GM23338 (cell line): ENCODE data around the gene VPS26C. TPM values are rescaled to one million over a fixed set of nuclear protein-coding genes. Genes with fewer than 3 reads are reported as not detected.

ENCODE experiments used
- ATAC-seq: fragments of 200-7000 bp; cut with Tn5 transposase; 3 replicates; pipeline ENCODE4 v1.9.1; 2020
- DNase-seq: peaks from one replicate; pipeline ENCODE4 v3.0.0-alpha.2; 2015; ENCODE audit warnings: low spot score
- H2AFZ ChIP-seq: fragments of 200-600 bp; sonication (generic); 2 replicates; pipeline ENCODE4 v1.8.0; 2016; ENCODE audit warnings: antibody characterized with exemption, mild to moderate bottlenecking, moderate library complexity
- H3F3A ChIP-seq: fragments of 200-600 bp; sonication (generic); replicated peaks from 2 replicates; pipeline ENCODE4 v1.8.0; 2017; ENCODE audit warnings: antibody characterized with exemption, mixed run types, low read depth
- H3K27ac ChIP-seq: fragments of 200-600 bp; sonication (generic); 2 replicates; pipeline ENCODE4 v1.6.1; 2016; ENCODE audit warnings: low read depth
- H3K27me3 ChIP-seq: fragments of 200-600 bp; sonication (generic); 2 replicates; pipeline ENCODE4 v1.8.0; 2016; ENCODE audit warnings: mild to moderate bottlenecking, mixed run types, moderate library complexity; ENCODE audit not compliant: insufficient read depth
- H3K36me3 ChIP-seq: fragments of 200-600 bp; sonication (generic); 2 replicates; pipeline ENCODE4 v1.8.0; 2016; ENCODE audit warnings: mild to moderate bottlenecking; ENCODE audit not compliant: insufficient read depth
- H3K4me1 ChIP-seq: fragments of 200-600 bp; sonication (generic); 2 replicates; pipeline ENCODE4 v1.8.0; 2016; ENCODE audit warnings: mild to moderate bottlenecking, moderate library complexity; ENCODE audit not compliant: insufficient read depth
- H3K4me2 ChIP-seq: fragments of 200-600 bp; sonication (generic); 2 replicates; pipeline ENCODE4 v1.7.1; 2017; ENCODE audit warnings: mixed run types
- H3K4me3 ChIP-seq: fragments of 200-600 bp; sonication (generic); 2 replicates; pipeline ENCODE4 v1.6.1; 2016; ENCODE audit warnings: mixed run types
- H3K79me2 ChIP-seq: fragments of 200-600 bp; sonication (generic); replicated peaks from 2 replicates; pipeline ENCODE4 v1.8.0; 2017; ENCODE audit warnings: mild to moderate bottlenecking; ENCODE audit not compliant: insufficient read depth
- H3K9me2 ChIP-seq: fragments of 200-600 bp; sonication (generic); 2 replicates; pipeline ENCODE4 v1.8.0; 2017; ENCODE audit not compliant: insufficient read depth
- H4K20me1 ChIP-seq: fragments of 200-600 bp; sonication (generic); replicated peaks from 2 replicates; pipeline ENCODE4 v1.8.0; 2017; ENCODE audit warnings: mild to moderate bottlenecking; ENCODE audit not compliant: insufficient read depth
- H3K27ac Mint-ChIP-seq: 2 replicates; pipeline ENCODE4 v1.8.0; 2020; ENCODE audit warnings: inconsistent platforms, mild to moderate bottlenecking, moderate library complexity, mixed read lengths
- H3K27me3 Mint-ChIP-seq: 3 replicates; pipeline ENCODE4 v1.8.0; 2022; ENCODE audit warnings: low read depth, mild to moderate bottlenecking, moderate library complexity, mixed read lengths, inconsistent platforms; ENCODE audit not compliant: insufficient read depth, poor library complexity
- H3K36me3 Mint-ChIP-seq: 3 replicates; pipeline ENCODE4 v1.8.0; 2021; ENCODE audit warnings: low read depth, mild to moderate bottlenecking, inconsistent platforms, moderate library complexity, mixed read lengths
- H3K4me1 Mint-ChIP-seq: 3 replicates; pipeline ENCODE4 v1.8.0; 2020; ENCODE audit warnings: mild to moderate bottlenecking, inconsistent platforms, mixed read lengths
- H3K4me3 Mint-ChIP-seq: 3 replicates; pipeline ENCODE4 v1.8.0; 2021; ENCODE audit warnings: moderate library complexity, mild to moderate bottlenecking, inconsistent platforms, mixed read lengths
- H3K9me3 Mint-ChIP-seq: 3 replicates; pipeline ENCODE4 v1.8.0; 2020; ENCODE audit warnings: moderate library complexity, mild to moderate bottlenecking, inconsistent platforms, mixed read lengths
- CREB1 ChIP-seq: fragments of 250-450 bp; sonication (Bioruptor Pico); IDR thresholded peaks from 2 replicates; pipeline ENCODE4 v1.5.0; 2020; ENCODE audit warnings: low read depth, mild to moderate bottlenecking, moderate library complexity
- CTCF ChIP-seq, 2 experiments: fragments of 200-600 bp in 1 of 2; sonication (generic) in 1 of 2; conservative IDR thresholded peaks; 2 replicates each; pipeline versions ENCODE4 v1.5.1 to v1.6.1; 2016 to 2017; ENCODE audit warnings: antibody characterized with exemption in 2 of 2, low read depth in 2 of 2, mild to moderate bottlenecking in 2 of 2, moderate library complexity in 1 of 2
- ETS1 ChIP-seq: IDR thresholded peaks from 2 replicates; pipeline ENCODE4 v1.6.1; 2016; ENCODE audit warnings: antibody characterized with exemption
- EZH2 ChIP-seq: fragments of 200-600 bp; sonication (generic); IDR thresholded peaks from one replicate; pipeline ENCODE4 v1.8.0; 2017; ENCODE audit warnings: antibody characterized with exemption, mild to moderate bottlenecking, low read depth; ENCODE audit not compliant: unreplicated experiment
- EZH2phosphoT487 ChIP-seq: fragments of 200-600 bp; sonication (generic); IDR thresholded peaks from one replicate; pipeline ENCODE4 v1.8.1; 2018; ENCODE audit warnings: antibody characterized with exemption; ENCODE audit not compliant: unreplicated experiment
- JUNB ChIP-seq: IDR thresholded peaks from one replicate; pipeline ENCODE4 v1.6.1; 2016; ENCODE audit warnings: antibody characterized with exemption; ENCODE audit not compliant: unreplicated experiment
- NANOG ChIP-seq: IDR thresholded peaks from 2 replicates; pipeline ENCODE4 v1.6.1; 2016; ENCODE audit warnings: antibody characterized with exemption, borderline replicate concordance
- POLR2AphosphoS5 ChIP-seq: IDR thresholded peaks from 2 replicates; pipeline ENCODE4 v1.6.1; 2016; ENCODE audit warnings: antibody characterized with exemption, low read depth
- REST ChIP-seq: IDR thresholded peaks from one replicate; pipeline ENCODE4 v1.6.1; 2018; ENCODE audit warnings: antibody characterized with exemption; ENCODE audit not compliant: unreplicated experiment
- STAT1 ChIP-seq: IDR thresholded peaks from one replicate; pipeline ENCODE4 v1.6.1; 2016; ENCODE audit warnings: antibody characterized with exemption; ENCODE audit not compliant: unreplicated experiment
- ZNF114 ChIP-seq: fragments of 250-450 bp; sonication (Bioruptor Pico); IDR thresholded peaks from 2 replicates; pipeline ENCODE4 v1.5.0; 2020; ENCODE audit warnings: mild to moderate bottlenecking, moderate library complexity
- ZNF331 ChIP-seq: fragments of 250-450 bp; sonication (Bioruptor Pico); IDR thresholded peaks from 2 replicates; pipeline ENCODE4 v1.5.0; 2020; ENCODE audit warnings: low read depth, mild to moderate bottlenecking, moderate library complexity
- ZNF462 ChIP-seq: fragments of 250-450 bp; sonication (Bioruptor Pico); IDR thresholded peaks from 2 replicates; pipeline ENCODE4 v1.5.0; 2020; ENCODE audit warnings: mild to moderate bottlenecking, moderate library complexity
- polyA plus RNA-seq: library from polyadenylated mRNA; unstranded; fragments of >200 nt; fragmentation: Nextera tagmentation; extraction: Ambion mirVana; gene quantifications from 2 replicates; pipeline ENCODE4 v1.2.1, GENCODE V29; 2016
- total RNA-seq: library from RNA; depleted of rRNA; stranded (reverse); fragments of >200 nt; shearing (Covaris generic); gene quantifications from 2 replicates; pipeline ENCODE4 v1.2.3, GENCODE V29; 2014

VPS26C gene
- total and polyA plus RNA-seq, 2 experiments from 2014 or later, result 45.1 to 91.2 TPM

- H3K79me2 ChIP-seq, result no peaks in the 10 kb centered on the region
Measured at GRCh38 chr21:37197746-37198145, 69.4 kb downstream of the VPS26C start.

More at GRCh38 chr21:37197746-37198145, 69.4 kb downstream of the VPS26C start:
- Mint-ChIP-seq H3K4me3 (no peak overlapping the region), H3K27ac (no peak overlapping the region), H3K36me3 (no peaks in the 10 kb centered on the region; the same call in 2 of the 3 replicates), H3K9me3 (no peaks in the 10 kb centered on the region), H3K4me1 (peaks cover 18% of the 10 kb centered on the region), H3K27me3 (peaks cover 7% of the 10 kb centered on the region)
- TF ChIP-seq JUNB (no peak), ETS1 (no peak), ZNF114 (no peak), ZNF462 (CRISPR knock-in tag) (no peak), STAT1 (no peak), EZH2 (no peak), CTCF (conservative IDR thresholded peaks at IDR 0.05; ENCODE audit: low read depth in 2 of 2) (no peak), REST (no peak), POLR2AphosphoS5 (no peak), CREB1 (CRISPR knock-in tag) (no peak), ZNF331 (CRISPR knock-in tag) (no peak), NANOG (no peak), EZH2phosphoT487 (no peak)
- no peak for DNase-seq
- Histone ChIP-seq H2AFZ (no peak overlapping the region), H3F3A (no peaks in the 10 kb centered on the region), H3K4me3 (no peak overlapping the region), H4K20me1 (no peaks in the 10 kb centered on the region), H3K27ac (no peak overlapping the region), H3K27me3 (no peaks in the 10 kb centered on the region), H3K9me2 (no peaks in the 10 kb centered on the region), H3K4me1 (peaks cover 8% of the 10 kb centered on the region), H3K36me3 (no peaks in the 10 kb centered on the region), H3K4me2 (no peak overlapping the region)
- ATAC-seq, result no peak
